Neural cell (in vitro differentiated cells): ENCODE data around the gene NGDN. TPM values are rescaled to one million over a fixed set of nuclear protein-coding genes. Genes with fewer than 3 reads are reported as not detected.

Source experiments
- polyA plus RNA-seq: library from polyadenylated mRNA; depleted of rRNA; stranded (reverse); fragments of >200 nt; gene quantifications from 2 replicates; pipeline ENCODE4 v1.2.3, GENCODE V29; 2014

Gene NGDN
- polyA plus RNA-seq, 1 donor from 2014 or later, result 137 TPM

Other genes starting within 250 kb of the NGDN start
- gene RNF212B, start 231.8 kb upstream of the NGDN start, polyA plus RNA-seq, result not detected in 2 replicates
- 4.4 and 6.6 TPM in 2 replicates for gene HOMEZ, start 183.6 kb upstream of the NGDN start, polyA plus RNA-seq
- gene PPP1R3E, start 166.8 kb upstream of the NGDN start, polyA plus RNA-seq, result 16.1 and 17.2 TPM in 2 replicates
- gene BCL2L2, start 162.9 kb upstream of the NGDN start, polyA plus RNA-seq, result 35.8 and 50.8 TPM in 2 replicates
- 431 and 532 TPM in 2 replicates for gene PABPN1, start 148.2 kb upstream of the NGDN start, polyA plus RNA-seq
- 182 and 201 TPM in 2 replicates for gene SLC22A17, start 116.8 kb upstream of the NGDN start, polyA plus RNA-seq
- 0.48 and 0.92 TPM in 2 replicates for gene EFS, start 104.5 kb upstream of the NGDN start, polyA plus RNA-seq
- not detected in 2 replicates for gene IL25, start 96.9 kb upstream of the NGDN start, polyA plus RNA-seq
- gene CMTM5, start 92.7 kb upstream of the NGDN start, polyA plus RNA-seq, result not detected in 2 replicates
- not detected in 2 replicates for gene MYH6, start 61.4 kb upstream of the NGDN start, polyA plus RNA-seq
- gene MYH7, start 34.0 kb upstream of the NGDN start, polyA plus RNA-seq, result 0.08 and 0.12 TPM in 2 replicates
- 0.72 and 1.7 TPM in 2 replicates for gene ZFHX2, start 82.1 kb downstream of the NGDN start, polyA plus RNA-seq
- gene THTPA, start 86.6 kb downstream of the NGDN start, polyA plus RNA-seq, result 51.3 and 58.2 TPM in 2 replicates
- gene AP1G2, start 98.1 kb downstream of the NGDN start, polyA plus RNA-seq, result 127 and 163 TPM in 2 replicates
- gene JPH4, start 109.1 kb downstream of the NGDN start, polyA plus RNA-seq, result 68.2 and 76.9 TPM in 2 replicates
- 1.3 and 2.1 TPM in 2 replicates for gene DHRS2, start 166.7 kb downstream of the NGDN start, polyA plus RNA-seq